ENCODE data around the gene RARG. TPM values are rescaled to one million over a fixed set of nuclear protein-coding genes. Genes with fewer than 3 reads are reported as not detected.

The RARG gene
- total RNA-seq, 1 donor from 2014 or later: 74.5 TPM

- H3K9me3 Mint-ChIP-seq: no peaks in the 10 kb centered on the region
- peak overlapping the region; percentile 48 for H3K27ac Mint-ChIP-seq
- DNase-seq (ENCODE audit: extremely low spot score, unreplicated experiment): no peak
- H3K4me1 Mint-ChIP-seq (ENCODE audit: unreplicated experiment): peaks cover 53% of the 10 kb centered on the region
- no peak overlapping the region for H3K4me3 Mint-ChIP-seq
- no peak for TF ChIP-seq CTCF (conservative IDR thresholded peaks at IDR 0.05)
- peaks cover 5% of the 10 kb centered on the region for H3K36me3 Mint-ChIP-seq
- no peaks in the 10 kb centered on the region for H3K27me3 Mint-ChIP-seq
These were observed 4.2 kb downstream of the RARG start for GRCh38 chr12:53227836-53228235.

GRCh38 chr12:53227341-53227740, 4.7 kb downstream of the RARG start:
- H3K27ac Mint-ChIP-seq: peak overlapping the region; percentile 14
- peaks cover 5% of the 10 kb centered on the region for H3K36me3 Mint-ChIP-seq
- H3K4me1 Mint-ChIP-seq (ENCODE audit: unreplicated experiment): peaks cover 49% of the 10 kb centered on the region
- DNase-seq (ENCODE audit: extremely low spot score, unreplicated experiment): no peak
- H3K9me3 Mint-ChIP-seq: no peaks in the 10 kb centered on the region
- peak overlapping the region; percentile 68 for H3K4me3 Mint-ChIP-seq
- H3K27me3 Mint-ChIP-seq: no peaks in the 10 kb centered on the region
- no peak for TF ChIP-seq CTCF (conservative IDR thresholded peaks at IDR 0.05)

- Mint-ChIP-seq H3K36me3 (peaks cover 5% of the 10 kb centered on the region), H3K27ac (peak overlapping the region; percentile 14)
- no peak for TF ChIP-seq CTCF (conservative IDR thresholded peaks at IDR 0.05)
These were observed 5.2 kb downstream of the RARG start for GRCh38 chr12:53226815-53227214.

GRCh38 chr12:53225635-53226424, 6.2 kb downstream of the RARG start:
- H3K27me3 Mint-ChIP-seq: no peaks in the 10 kb centered on the region

More at GRCh38 chr12:53226815-53227214, 5.2 kb downstream of the RARG start:
- Mint-ChIP-seq H3K9me3 (no peaks in the 10 kb centered on the region), H3K4me3 (peak overlapping the region; percentile 68), H3K27me3 (no peaks in the 10 kb centered on the region), H3K4me1 (ENCODE audit: unreplicated experiment) (peaks cover 53% of the 10 kb centered on the region)
- no peak for DNase-seq (ENCODE audit: extremely low spot score, unreplicated experiment)

GRCh38 chr12:53224897-53225634, 6.9 kb downstream of the RARG start:
- peaks cover 5% of the 10 kb centered on the region for H3K36me3 Mint-ChIP-seq
- H3K4me1 Mint-ChIP-seq (ENCODE audit: unreplicated experiment): peaks cover 51% of the 10 kb centered on the region
- peak overlapping the region; percentile 75 for H3K4me3 Mint-ChIP-seq
- H3K9me3 Mint-ChIP-seq: no peaks in the 10 kb centered on the region
- no peaks in the 10 kb centered on the region for H3K27me3 Mint-ChIP-seq
- no peak for DNase-seq (ENCODE audit: extremely low spot score, unreplicated experiment)
- no peak for TF ChIP-seq CTCF (conservative IDR thresholded peaks at IDR 0.05)
- H3K27ac Mint-ChIP-seq: peak overlapping the region; percentile 94

More at GRCh38 chr12:53225635-53226424, 6.2 kb downstream of the RARG start:
- peaks cover 53% of the 10 kb centered on the region for H3K4me1 Mint-ChIP-seq (ENCODE audit: unreplicated experiment)
- peak overlapping the region; percentile 75 for H3K4me3 Mint-ChIP-seq
- no peaks in the 10 kb centered on the region for H3K9me3 Mint-ChIP-seq
- H3K36me3 Mint-ChIP-seq: peaks cover 5% of the 10 kb centered on the region
- TF ChIP-seq CTCF (conservative IDR thresholded peaks at IDR 0.05): no peak
- no peak for DNase-seq (ENCODE audit: extremely low spot score, unreplicated experiment)
- peak overlapping the region; percentile 94 for H3K27ac Mint-ChIP-seq
